CD4-positive, alpha-beta T cell (primary cell): Measurements from ENCODE around the gene CCDC150. TPM values are rescaled to one million over a fixed set of nuclear protein-coding genes. Genes with fewer than 3 reads are reported as not detected.
"Not testable (repeated sequence)": the region's sequence is repeated elsewhere in the genome, so short reads cannot be mapped to it uniquely, and the experiment has no call there.

Experiments used
- ATAC-seq: fragments of 200-7000 bp; cut with Tn5 transposase; one replicate; pipeline ENCODE4 v1.10.0; 2022; ENCODE audit warnings: mild to moderate bottlenecking; ENCODE audit not compliant: poor library complexity
- CTCF ChIA-PET: fragments of 350-600 bp; sonication (Branson Sonifier 250); formaldehyde crosslinking; loops from one replicate; lab custom pipeline; 2021; ENCODE audit warnings: antibody characterized with exemption, inconsistent platforms; lab: Charles Lee
- POLR2A ChIA-PET: fragments of 350-600 bp; sonication (Branson Sonifier 250); formaldehyde crosslinking; loops from one replicate; lab custom pipeline; 2021; ENCODE audit warnings: antibody characterized with exemption, inconsistent platforms; lab: Charles Lee
- DNase-seq, 14 experiments: peaks; one replicate each; pipeline ENCODE4 v3.0.0-alpha.2; 2013 to 2020; ENCODE audit warnings: mixed read lengths in 2 of 14
- H3K27ac ChIP-seq, 2 donors: one replicate each; pipeline versions ENCODE4 v1.5.1 to v1.7.0; 2013; ENCODE audit warnings: low read length in 2 of 2, low read depth in 1 of 2, mild to moderate bottlenecking in 1 of 2
- H3K27me3 ChIP-seq, 2 experiments: 1 replicate in 1 of 2; 2 replicates in 1 of 2; pipeline versions ENCODE4 v1.6.1 to v1.7.0; 2013; ENCODE audit warnings: low read length in 2 of 2, control low read depth in 1 of 2, mild to moderate bottlenecking in 1 of 2, moderate library complexity in 1 of 2; ENCODE audit not compliant: insufficient read depth in 2 of 2, control insufficient read depth in 1 of 2
- H3K36me3 ChIP-seq: one replicate; pipeline ENCODE4 v1.6.1; 2013; ENCODE audit warnings: low read length, control low read depth; ENCODE audit not compliant: insufficient read depth
- H3K4me1 ChIP-seq: one replicate; pipeline ENCODE4 v1.6.1; 2013; ENCODE audit warnings: low read length, control low read depth; ENCODE audit not compliant: insufficient read depth
- H3K4me3 ChIP-seq: one replicate; pipeline ENCODE4 v1.5.1; 2013; ENCODE audit warnings: mild to moderate bottlenecking, low read length, moderate library complexity
- H3K9me3 ChIP-seq, 2 experiments: 1 replicate in 1 of 2; 2 replicates in 1 of 2; pipeline versions ENCODE4 v1.6.1 to v1.7.0; 2013; ENCODE audit warnings: low read length in 2 of 2, mild to moderate bottlenecking in 2 of 2, control low read depth in 1 of 2, moderate library complexity in 1 of 2; ENCODE audit not compliant: control insufficient read depth in 1 of 2, insufficient read depth in 1 of 2
- H3K27ac Mint-ChIP-seq: one replicate; pipeline ENCODE4 v1.8.0; 2020; ENCODE audit warnings: mixed read lengths
- H3K27me3 Mint-ChIP-seq: one replicate; pipeline ENCODE4 v1.8.0; 2021; ENCODE audit warnings: mixed read lengths
- H3K36me3 Mint-ChIP-seq: one replicate; pipeline ENCODE4 v1.8.0; 2021; ENCODE audit warnings: low read depth, mixed read lengths
- H3K4me1 Mint-ChIP-seq: one replicate; pipeline ENCODE4 v1.8.0; 2021; ENCODE audit warnings: low read depth, mixed read lengths
- H3K4me3 Mint-ChIP-seq: one replicate; pipeline ENCODE4 v1.8.0; 2020; ENCODE audit warnings: mild to moderate bottlenecking, mixed read lengths
- H3K9me3 Mint-ChIP-seq: one replicate; pipeline ENCODE4 v1.8.0; 2020; ENCODE audit warnings: mixed read lengths
- intact Hi-C, 2 experiments: fragments of 100-400 bp; cut with DNase I in 1 of 2; cut with micrococcal nuclease in 1 of 2; formaldehyde crosslinking; loops; one replicate each; pipeline versions ENCODE4 v1.15.1 to v1.9.0; 2023 to 2025; cut with DNase I, micrococcal nuclease
- total RNA-seq, 174 experiments: library from RNA in 2 of 174; stranded (reverse) in 2 of 174; gene quantifications; one replicate each; pipeline ENCODE4 v1.2.3 and lab custom pipeline; 2021 to 2026
- TF ChIP-seq, protein P1 (sequence below): fragments of 200-600 bp; IDR thresholded peaks from one replicate; pipeline ENCODE4 v1.8.0; 2022; ENCODE audit warnings: antibody characterized with exemption, mild to moderate bottlenecking

The CCDC150 gene
- total RNA-seq, 2 experiments from 2014 or later = 0.22 to 0.75 TPM

DNA sequence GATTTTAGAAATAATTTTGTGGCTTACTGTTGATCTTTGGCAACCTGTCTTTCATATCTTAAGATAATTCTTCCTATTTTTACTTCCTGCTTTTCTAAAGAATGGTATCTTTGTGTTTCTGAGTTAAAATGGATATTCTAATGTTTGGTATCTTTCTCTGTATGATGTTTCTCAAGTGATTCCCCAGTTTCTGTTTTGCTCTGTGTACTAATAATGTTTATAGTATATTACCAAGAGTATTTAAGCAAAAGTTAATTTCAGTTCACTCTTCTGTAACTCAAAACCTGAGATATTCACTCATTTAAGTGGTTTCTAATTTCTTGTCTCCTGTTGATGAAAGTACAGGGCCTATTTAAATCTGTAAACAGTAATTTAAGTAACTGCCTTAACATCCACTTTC is 58.3 kb downstream of the CCDC150 start:
- intact Hi-C loops = no loop called here
- H3K27ac Mint-ChIP-seq = no peak overlapping the region
- CTCF ChIA-PET = no interaction called here
- POLR2A ChIA-PET = interaction anchor here (0.6 kb wide), 1 partner anchor 1029 kb away, joined by 5 read pairs; no protein-coding TSS in a partner anchor
- ATAC-seq (no peak), DNase-seq (no peak)
- Histone ChIP-seq H3K4me3 (no peak overlapping the region), H3K27me3 (no peaks in the 10 kb centered on the region), H3K36me3 (no peaks in the 10 kb centered on the region), H3K4me1 (no peaks in the 10 kb centered on the region), H3K9me3 (no peaks in the 10 kb centered on the region), H3K27ac (no peak overlapping the region)
- H3K9me3 Mint-ChIP-seq = no peaks in the 10 kb centered on the region
- no peaks in the 10 kb centered on the region for H3K36me3 Mint-ChIP-seq
- TF ChIP-seq, protein P1, sequence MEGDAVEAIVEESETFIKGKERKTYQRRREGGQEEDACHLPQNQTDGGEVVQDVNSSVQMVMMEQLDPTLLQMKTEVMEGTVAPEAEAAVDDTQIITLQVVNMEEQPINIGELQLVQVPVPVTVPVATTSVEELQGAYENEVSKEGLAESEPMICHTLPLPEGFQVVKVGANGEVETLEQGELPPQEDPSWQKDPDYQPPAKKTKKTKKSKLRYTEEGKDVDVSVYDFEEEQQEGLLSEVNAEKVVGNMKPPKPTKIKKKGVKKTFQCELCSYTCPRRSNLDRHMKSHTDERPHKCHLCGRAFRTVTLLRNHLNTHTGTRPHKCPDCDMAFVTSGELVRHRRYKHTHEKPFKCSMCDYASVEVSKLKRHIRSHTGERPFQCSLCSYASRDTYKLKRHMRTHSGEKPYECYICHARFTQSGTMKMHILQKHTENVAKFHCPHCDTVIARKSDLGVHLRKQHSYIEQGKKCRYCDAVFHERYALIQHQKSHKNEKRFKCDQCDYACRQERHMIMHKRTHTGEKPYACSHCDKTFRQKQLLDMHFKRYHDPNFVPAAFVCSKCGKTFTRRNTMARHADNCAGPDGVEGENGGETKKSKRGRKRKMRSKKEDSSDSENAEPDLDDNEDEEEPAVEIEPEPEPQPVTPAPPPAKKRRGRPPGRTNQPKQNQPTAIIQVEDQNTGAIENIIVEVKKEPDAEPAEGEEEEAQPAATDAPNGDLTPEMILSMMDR = no peak
- no peaks in the 10 kb centered on the region for H3K4me1 Mint-ChIP-seq
- H3K27me3 Mint-ChIP-seq = no peaks in the 10 kb centered on the region
- H3K4me3 Mint-ChIP-seq = no peak overlapping the region

DNA sequence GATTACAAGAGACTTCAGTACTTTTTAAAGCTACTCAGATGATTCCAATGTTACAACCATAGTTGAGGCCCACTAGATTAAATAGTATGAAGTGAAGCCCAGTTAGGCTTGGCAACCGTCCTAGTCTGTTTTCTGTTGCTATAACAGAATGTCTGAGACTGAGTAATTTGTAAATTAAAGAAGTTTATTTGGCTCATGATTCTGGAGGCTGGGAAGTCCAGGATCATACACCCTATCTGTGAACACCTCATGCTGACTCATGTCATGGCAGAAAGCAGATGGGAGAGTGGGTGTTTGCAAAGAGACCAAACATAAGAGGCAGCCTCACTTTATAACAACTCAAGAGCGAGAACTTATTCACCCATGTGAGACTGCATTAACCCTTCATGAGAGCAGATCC is 63.1 kb downstream of the CCDC150 start:
- Histone ChIP-seq H3K36me3 (no peaks in the 10 kb centered on the region), H3K27ac (no peak overlapping the region), H3K27me3 (no peaks in the 10 kb centered on the region), H3K4me3 (no peak overlapping the region), H3K4me1 (no peaks in the 10 kb centered on the region), H3K9me3 (no peaks in the 10 kb centered on the region)
- intact Hi-C loops = no loop called here
- TF ChIP-seq, protein P1 = no peak
- ChIA-PET POLR2A (no interaction called here), CTCF (no interaction called here)
- DNase-seq = no peak
- Mint-ChIP-seq H3K4me3 (no peak overlapping the region), H3K9me3 (no peaks in the 10 kb centered on the region), H3K27ac (no peak overlapping the region), H3K4me1 (no peaks in the 10 kb centered on the region), H3K36me3 (no peaks in the 10 kb centered on the region), H3K27me3 (no peaks in the 10 kb centered on the region)
- ATAC-seq = no peak

DNA sequence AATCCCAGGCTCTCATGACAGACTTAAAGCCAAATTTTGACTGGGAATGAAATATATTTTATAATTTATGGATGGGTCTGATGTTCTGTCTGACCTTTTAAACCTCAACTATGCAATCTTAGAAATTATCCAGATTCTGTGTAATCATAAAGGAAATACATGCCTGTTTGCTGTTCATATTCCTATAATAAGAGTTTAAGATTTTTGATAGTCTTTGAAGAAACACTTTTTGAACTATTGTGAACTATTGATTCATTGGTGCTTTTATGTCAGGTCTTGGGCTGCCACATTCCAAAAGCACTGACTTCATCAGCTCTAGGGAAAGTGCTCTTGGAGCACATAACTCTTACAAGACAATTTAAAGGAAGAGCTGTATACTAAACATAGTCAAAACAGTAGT is 64.2 kb downstream of the CCDC150 start:
- H3K27ac Mint-ChIP-seq = no peak overlapping the region
- no peak overlapping the region for H3K4me3 Mint-ChIP-seq
- TF ChIP-seq, protein P1 = no peak
- Histone ChIP-seq H3K4me3 (no peak overlapping the region), H3K36me3 (no peaks in the 10 kb centered on the region), H3K27me3 (no peaks in the 10 kb centered on the region), H3K27ac (no peak overlapping the region), H3K9me3 (no peaks in the 10 kb centered on the region), H3K4me1 (no peaks in the 10 kb centered on the region)
- H3K27me3 Mint-ChIP-seq = no peaks in the 10 kb centered on the region
- no peaks in the 10 kb centered on the region for H3K9me3 Mint-ChIP-seq
- ChIA-PET POLR2A (no interaction called here), CTCF (no interaction called here)
- intact Hi-C loops = no loop called here
- DNase-seq (no peak), ATAC-seq (no peak)
- H3K36me3 Mint-ChIP-seq = no peaks in the 10 kb centered on the region
- H3K4me1 Mint-ChIP-seq = no peaks in the 10 kb centered on the region

DNA sequence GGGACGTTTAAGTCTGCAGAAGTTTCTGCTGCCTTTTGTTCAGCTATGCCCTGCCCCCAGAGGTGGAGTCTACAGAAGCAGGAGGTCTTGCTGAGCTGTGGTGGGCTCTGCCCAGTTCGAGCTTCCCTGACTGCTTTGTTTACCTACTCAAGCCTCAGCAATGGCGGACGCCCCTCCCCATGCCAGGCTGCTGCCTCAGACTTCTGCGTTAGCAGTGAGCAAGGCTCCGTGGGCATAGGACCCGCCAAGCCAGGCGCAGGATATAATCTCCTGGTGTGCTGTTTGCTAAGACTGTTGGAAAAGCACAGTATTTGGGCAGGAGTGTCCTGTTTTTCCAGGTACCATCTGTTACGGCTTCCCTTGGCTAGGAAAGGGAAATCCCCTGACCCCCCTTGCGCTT is 70.5 kb downstream of the CCDC150 start:
- H3K4me3 Mint-ChIP-seq, DNase-seq, H3K27ac Mint-ChIP-seq, ATAC-seq, H3K4me1 ChIP-seq, H3K27ac ChIP-seq, intact Hi-C loops, H3K27me3 ChIP-seq, H3K9me3 ChIP-seq, H3K27me3 Mint-ChIP-seq, H3K9me3 Mint-ChIP-seq, H3K4me1 Mint-ChIP-seq, POLR2A ChIA-PET, CTCF ChIA-PET, H3K36me3 ChIP-seq, H3K36me3 Mint-ChIP-seq, H3K4me3 ChIP-seq: not testable (repeated sequence)
